HepG2 (cell line): Measurements from ENCODE around the gene CNPY1. TPM values are rescaled to one million over a fixed set of nuclear protein-coding genes. Genes with fewer than 3 reads are reported as not detected.

Source experiments
- ATAC-seq: fragments of 200-7000 bp; cut with Tn5 transposase; 3 replicates; pipeline ENCODE4 v1.9.1; 2020; ENCODE audit warnings: mild to moderate bottlenecking, moderate library complexity
- BruUV-seq: library from RNA; stranded (reverse); fragments of 400-500 nt; replicated peaks from 2 replicates; lab custom pipeline; 2021; lab: Mats Ljungman, UMichigan
- CTCF ChIA-PET: fragments of 300-600 bp; formaldehyde crosslinking; extraction: SDS; loops from one replicate; lab custom pipeline; 2021; ENCODE audit warnings: low total read pairs, inconsistent platforms, low intra/inter-chr PET ratio; lab: Yijun Ruan, JAX
- POLR2A ChIA-PET: fragments of 350-600 bp; sonication (Branson Sonifier 250); formaldehyde crosslinking; loops from one replicate; lab custom pipeline; 2020; ENCODE audit warnings: antibody characterized with exemption, inconsistent platforms; lab: Yijun Ruan, JAX
- DNase-seq: peaks from one replicate; pipeline ENCODE4 v3.0.0-alpha.2; 2015; ENCODE audit warnings: low spot score
- FAIRE-seq: peaks from 3 replicates; lab custom pipeline; 2011; peaks lifted over from hg19 to GRCh38; lab: Jason Lieb, UNC
- H2AFZ ChIP-seq: one replicate; pipeline ENCODE4 v1.6.1; 2011; ENCODE audit warnings: low read length, inconsistent platforms
- H3K27ac ChIP-seq: fragments of 300-600 bp; 3 replicates; pipeline ENCODE4 v1.8.0; 2011; ENCODE audit warnings: mixed run types, mild to moderate bottlenecking, mixed read lengths, low read length, inconsistent platforms; ENCODE audit not compliant: insufficient read depth; ENCODE audit errors: extremely low read length
- H3K27me3 ChIP-seq, 2 experiments: fragments of 200-600 bp in 1 of 2; 2 replicates in 1 of 2; 3 replicates in 1 of 2; pipeline versions ENCODE4 v1.6.0 to v1.8.0; 2011; ENCODE audit warnings: low read length in 2 of 2, mild to moderate bottlenecking in 2 of 2, moderate library complexity in 2 of 2, inconsistent platforms in 1 of 2; ENCODE audit not compliant: insufficient read depth in 2 of 2, control insufficient read depth in 1 of 2
- H3K36me3 ChIP-seq, 2 experiments: fragments of 200-600 bp in 1 of 2; replicated peaks in 1 of 2; 2 replicates in 1 of 2; 3 replicates in 1 of 2; pipeline versions ENCODE4 v1.5.1 to v1.8.0; 2011; ENCODE audit warnings: low read length in 2 of 2, inconsistent platforms in 1 of 2; ENCODE audit not compliant: insufficient read depth in 2 of 2, control insufficient read depth in 1 of 2
- H3K4me1 ChIP-seq: 2 replicates; pipeline ENCODE4 v1.5.1; 2012; ENCODE audit warnings: low read length, inconsistent platforms; ENCODE audit not compliant: insufficient read depth
- H3K4me2 ChIP-seq: 2 replicates; pipeline ENCODE4 v1.6.0; 2011; ENCODE audit warnings: low read depth, low read length, inconsistent platforms
- H3K4me3 ChIP-seq, 3 experiments: fragments of 200-600 bp in 1 of 3; sonication (generic), shearing (Covaris generic) in 1 of 3; replicated peaks in 1 of 3; 2 replicates each; pipeline ENCODE4 v1.5.1; 2011 to 2016; ENCODE audit warnings: low read length in 3 of 3, inconsistent platforms in 2 of 3, low read depth in 2 of 3, mild to moderate bottlenecking in 2 of 3, control low read depth in 1 of 3, mixed read lengths in 1 of 3; ENCODE audit not compliant: insufficient read depth in 1 of 3
- H3K79me2 ChIP-seq: one replicate; pipeline ENCODE4 v1.6.1; 2011; ENCODE audit warnings: low read length, inconsistent platforms; ENCODE audit not compliant: insufficient read depth
- H3K9ac ChIP-seq: 2 replicates; pipeline ENCODE4 v1.6.0; 2011; ENCODE audit warnings: mild to moderate bottlenecking, low read depth, low read length, inconsistent platforms; ENCODE audit not compliant: insufficient read depth
- H3K9me3 ChIP-seq: 2 replicates; pipeline ENCODE4 v1.5.1; 2012; ENCODE audit warnings: mild to moderate bottlenecking, low read length
- H4K20me1 ChIP-seq: 2 replicates; pipeline ENCODE4 v1.6.0; 2011; ENCODE audit warnings: inconsistent platforms, mild to moderate bottlenecking, low read length, moderate library complexity; ENCODE audit not compliant: insufficient read depth
- AGO2 ChIP-seq: fragments of 200-400 bp; formaldehyde crosslinking; optimal IDR thresholded peaks from 2 replicates; pipeline ENCODE3; 2017; ENCODE audit warnings: mild to moderate bottlenecking, low read depth, low read length, moderate library complexity
- AKNA ChIP-seq: sonication (generic); formaldehyde crosslinking; IDR thresholded peaks from 2 replicates; pipeline ENCODE4 v1.4.0; 2020; ENCODE audit warnings: missing genetic modification reagents, borderline replicate concordance
- EEA1 ChIP-seq: sonication (generic); formaldehyde crosslinking; IDR thresholded peaks from 2 replicates; pipeline ENCODE4 v1.5.1; 2020; ENCODE audit warnings: mild to moderate bottlenecking, missing genetic modification reagents, borderline replicate concordance
- ELF3 ChIP-seq: IDR thresholded peaks from 2 replicates; pipeline ENCODE4 v1.6.1; 2016; ENCODE audit warnings: missing genetic modification reagents, missing compliant biosample characterization
- HNRNPLL ChIP-seq: fragments of 200-400 bp; formaldehyde crosslinking; IDR thresholded peaks from 2 replicates; pipeline ENCODE4 v1.6.1; 2017; ENCODE audit warnings: mild to moderate bottlenecking, low read depth, low read length; ENCODE audit not compliant: poor library complexity, severe bottlenecking
- HOXD1 ChIP-seq: sonication (generic); formaldehyde crosslinking; IDR thresholded peaks from 2 replicates; pipeline ENCODE4 v1.5.0; 2020; ENCODE audit warnings: missing genetic modification reagents
- IRF9 ChIP-seq: sonication (generic); formaldehyde crosslinking; IDR thresholded peaks from 2 replicates; pipeline ENCODE4 v1.8.0; 2022; ENCODE audit warnings: missing genetic modification reagents, mild to moderate bottlenecking, borderline replicate concordance
- TBX2 ChIP-seq: sonication (generic); formaldehyde crosslinking; IDR thresholded peaks from 2 replicates; pipeline ENCODE4 v1.5.0; 2020; ENCODE audit warnings: missing genetic modification reagents, mild to moderate bottlenecking, borderline replicate concordance
- THAP11 ChIP-seq: IDR thresholded peaks from 2 replicates; pipeline ENCODE4 v1.6.1; 2016; ENCODE audit warnings: missing biosample characterization, missing genetic modification reagents
- TOPORS ChIP-seq: sonication (generic); formaldehyde crosslinking; IDR thresholded peaks from 2 replicates; pipeline ENCODE4 v1.8.0; 2023; ENCODE audit warnings: mild to moderate bottlenecking, missing genetic modification reagents
- ZBTB34 ChIP-seq: sonication (generic); formaldehyde crosslinking; IDR thresholded peaks from 2 replicates; pipeline ENCODE4 v1.8.0; 2022; ENCODE audit warnings: mild to moderate bottlenecking, missing genetic modification reagents
- ZBTB7A ChIP-seq: sonication (generic); formaldehyde crosslinking; IDR thresholded peaks from 2 replicates; pipeline ENCODE4 v1.8.0; 2022; ENCODE audit warnings: mild to moderate bottlenecking, missing genetic modification reagents
- ZNF235 ChIP-seq: sonication (generic); formaldehyde crosslinking; IDR thresholded peaks from 2 replicates; pipeline ENCODE4 v1.8.1; 2023; ENCODE audit warnings: mild to moderate bottlenecking, missing genetic modification reagents, borderline replicate concordance
- ZNF616 ChIP-seq: sonication (generic); formaldehyde crosslinking; IDR thresholded peaks from 2 replicates; pipeline ENCODE4 v1.5.0; 2020; ENCODE audit warnings: low read depth, mild to moderate bottlenecking, missing genetic modification reagents
- ZNF619 ChIP-seq: sonication (generic); formaldehyde crosslinking; IDR thresholded peaks from 2 replicates; pipeline ENCODE4 v1.4.0; 2020; ENCODE audit warnings: mild to moderate bottlenecking, missing genetic modification reagents
- ZNF775 ChIP-seq: sonication (generic); formaldehyde crosslinking; IDR thresholded peaks from 2 replicates; pipeline ENCODE4 v1.4.0; 2020; ENCODE audit warnings: missing genetic modification reagents, mild to moderate bottlenecking, moderate library complexity, borderline replicate concordance
- ZNF780A ChIP-seq: sonication (generic); formaldehyde crosslinking; IDR thresholded peaks from 2 replicates; pipeline ENCODE4 v1.8.0; 2022; ENCODE audit warnings: mild to moderate bottlenecking, missing genetic modification reagents, moderate library complexity
- ZSCAN30 ChIP-seq: sonication (generic); formaldehyde crosslinking; IDR thresholded peaks from 2 replicates; pipeline ENCODE4 v1.5.0; 2020; ENCODE audit warnings: mild to moderate bottlenecking, missing genetic modification reagents
- WGBS: methylation state at CpG from one replicate; pipeline ENCODE4 v1.1.6; 2017; ENCODE audit warnings: low lambda C conversion rate; 5-methylcytosine and 5-hydroxymethylcytosine counted together
- in situ Hi-C: cut with HindIII; loops from 2 replicates; pipeline ENCODE4 v1.10.0; 2017; ENCODE audit warnings: low pct_unique_long_range_greater_than_20kb; ENCODE audit not compliant: extremely low pct_ligation_motif_present
- intact Hi-C: fragments of 100-400 bp; cut with micrococcal nuclease; formaldehyde crosslinking; loops from one replicate; pipeline ENCODE4 v1.10.0; 2022; ENCODE audit not compliant: unreplicated experiment
- polyA plus RNA-seq, 8 experiments: library from polyadenylated mRNA; depleted of rRNA in 3 of 8; stranded (reverse) in 7 of 8; unstranded in 1 of 8; fragments of >200 nt; fragmentation: Illumina TruSeq in 4 of 8; extraction: Trizol in 4 of 8; gene quantifications; 2 replicates each; pipeline versions ENCODE4 v1.2.1 to v1.2.3, GENCODE V29; 2011 to 2016; ENCODE audit warnings: low read depth in 4 of 8, missing spikeins in 1 of 8, mixed read lengths in 1 of 8; ENCODE audit not compliant: insufficient read depth in 1 of 8
- total RNA-seq, 5 experiments: library from RNA; depleted of rRNA; stranded (reverse); fragments of >200 nt; fragmentation: Illumina TruSeq; extraction: Trizol; gene quantifications; 2 replicates each; pipeline ENCODE4 v1.2.3, GENCODE V29; 2016; ENCODE audit warnings: low read depth in 1 of 5

The CNPY1 gene
- total and polyA plus RNA-seq, 2 of the 13 experiments (the other 11 are each of a cell fraction or from before 2014, with no cell fraction given), result not detected

GRCh38 chr7:155550916-155551315 is 4.6 kb upstream of the CNPY1 start (continued):
- no peak for TF ChIP-seq ZBTB34
- no peak for TF ChIP-seq TBX2 (CRISPR knock-in tag)
- no peak for TF ChIP-seq HOXD1 (CRISPR knock-in tag)
- no peak for TF ChIP-seq AGO2
- no peak for TF ChIP-seq ZNF235
- no peak for TF ChIP-seq ZSCAN30 (CRISPR knock-in tag)

- 45% methylated on average over 4 of the region's 10 CpGs for WGBS
- H3K36me3 ChIP-seq, result no peaks in the 10 kb centered on the region
- TF ChIP-seq IRF9 (CRISPR knock-in tag) (no peak), HNRNPLL (no peak), THAP11 (CRISPR knock-in tag) (no peak), ZBTB7A (CRISPR knock-in tag) (no peak), ZNF616 (CRISPR knock-in tag) (no peak), ZNF619 (no peak), AKNA (CRISPR knock-in tag) (no peak), ZNF775 (CRISPR knock-in tag) (no peak), EEA1 (CRISPR knock-in tag) (no peak), TOPORS (CRISPR knock-in tag) (no peak), ELF3 (no peak), ZNF780A (CRISPR knock-in tag) (no peak)
These were observed 2.9 kb upstream of the CNPY1 start for GRCh38 chr7:155549226-155549625.

More at GRCh38 chr7:155549226-155549625, 2.9 kb upstream of the CNPY1 start:
- Histone ChIP-seq H3K4me2 (no peak overlapping the region), H3K4me3 (no peak overlapping the region), H4K20me1 (no peaks in the 10 kb centered on the region), H3K9me3 (no peaks in the 10 kb centered on the region), H3K27ac (no peak overlapping the region), H2AFZ (no peak overlapping the region), H3K4me1 (no peaks in the 10 kb centered on the region), H3K27me3 (peaks cover 10 to 63% of the 10 kb centered on the region in 2 experiments; a peak in 4 of 5 replicates), H3K9ac (no peak overlapping the region), H3K79me2 (no peaks in the 10 kb centered on the region)
- DNase-seq (no peak), FAIRE-seq (no peak), ATAC-seq (no peak)
- in situ Hi-C loops, result no loop called here
- intact Hi-C loops, result no loop called here
- BruUV-seq, result no TSS peak
- POLR2A ChIA-PET, result no interaction called here
- CTCF ChIA-PET, result no interaction called here
